IPS DF 4.7 (cell line): ENCODE data around the gene LCN2.
"Not testable (repeated sequence)": the region's sequence is repeated elsewhere in the genome, so short reads cannot be mapped to it uniquely, and the experiment has no call there.

Source experiments
- DNase-seq: peaks from one replicate; pipeline ENCODE4 v3.0.0-alpha.2; 2013; ENCODE audit warnings: low spot score; ENCODE audit errors: extremely low read depth

Gene LCN2

DNA sequence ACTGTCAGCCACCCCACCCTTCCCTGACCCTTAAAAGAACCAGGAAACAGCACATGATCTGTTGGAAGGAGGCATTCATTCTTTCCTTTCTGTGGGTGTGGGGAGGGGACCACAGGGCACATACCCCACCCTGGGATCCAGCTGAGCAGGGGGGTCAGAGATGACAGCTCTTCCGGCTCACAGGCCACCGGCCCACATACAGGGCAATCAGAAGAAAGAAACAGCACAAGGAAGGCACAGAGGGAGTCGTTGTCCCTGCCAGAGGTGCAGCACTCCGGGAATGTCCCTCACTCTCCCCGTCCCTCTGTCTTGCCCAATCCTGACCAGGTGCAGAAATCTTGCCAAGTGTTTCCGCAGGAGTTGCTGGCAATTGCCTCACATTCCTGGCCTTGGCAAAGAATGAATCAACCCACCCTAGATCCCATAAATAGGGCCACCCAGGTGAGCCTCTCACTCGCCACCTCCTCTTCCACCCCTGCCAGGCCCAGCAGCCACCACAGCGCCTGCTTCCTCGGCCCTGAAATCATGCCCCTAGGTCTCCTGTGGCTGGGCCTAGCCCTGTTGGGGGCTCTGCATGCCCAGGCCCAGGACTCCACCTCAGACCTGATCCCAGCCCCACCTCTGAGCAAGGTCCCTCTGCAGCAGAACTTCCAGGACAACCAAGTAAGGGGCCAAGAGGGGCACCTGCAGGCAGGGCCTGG is at the start of gene LCN2:
TSS of gene LCN2 (plus strand) at position 453 of the 701 bp plus-strand sequence. CDS start at position 526, 73 bp downstream.
- DNase-seq = no peak

DNA sequence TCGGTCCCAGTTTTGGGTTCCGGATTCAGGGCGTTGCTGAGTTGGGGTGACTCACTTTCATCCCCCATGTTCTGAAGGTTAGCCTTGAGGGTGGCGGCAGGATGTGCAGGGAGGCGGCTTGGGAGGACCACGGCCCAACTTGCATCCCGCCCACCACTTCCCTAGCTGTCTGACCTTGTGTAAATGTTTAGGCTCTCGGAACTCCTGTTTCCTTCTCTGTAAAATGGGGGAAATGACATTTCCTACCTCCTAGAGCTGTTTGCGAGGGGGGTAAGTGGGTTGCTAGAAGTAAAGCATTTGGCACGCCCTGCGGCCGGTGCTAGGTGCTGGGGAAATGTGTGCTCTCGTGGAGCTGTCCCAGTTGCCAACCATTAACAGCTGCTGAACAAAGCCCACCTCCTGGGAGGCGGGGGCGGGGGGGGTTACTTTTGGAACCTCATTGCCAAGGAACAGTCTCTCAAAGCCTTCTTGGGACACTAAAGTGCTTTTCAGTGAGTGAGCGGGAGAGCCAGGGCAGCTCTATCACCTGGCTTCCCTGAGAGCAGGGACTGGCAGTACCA is 49.2 kb upstream of the LCN2 start:
- DNase-seq = no peak

DNA sequence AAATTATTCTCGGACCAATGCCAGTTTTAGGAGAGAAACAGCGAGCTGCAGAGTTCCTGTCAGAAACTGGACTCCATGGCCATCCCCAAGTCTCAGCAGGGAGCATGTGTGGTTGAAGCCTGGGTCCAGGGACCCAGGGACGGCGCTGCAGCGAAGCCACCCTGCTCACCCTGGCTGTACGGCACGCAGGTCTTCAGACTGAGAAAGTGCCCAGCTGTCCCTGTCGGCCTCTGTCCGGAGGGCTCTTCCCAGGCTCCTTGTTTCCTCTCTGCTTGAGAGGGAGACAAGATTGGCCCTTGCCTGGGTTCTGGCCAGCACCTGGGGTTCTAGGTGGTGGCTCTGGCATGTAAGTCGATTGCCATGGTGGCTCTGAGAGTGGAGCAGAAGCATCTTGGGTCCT is 48.7 kb upstream of the LCN2 start:
- DNase-seq = no peak

DNA sequence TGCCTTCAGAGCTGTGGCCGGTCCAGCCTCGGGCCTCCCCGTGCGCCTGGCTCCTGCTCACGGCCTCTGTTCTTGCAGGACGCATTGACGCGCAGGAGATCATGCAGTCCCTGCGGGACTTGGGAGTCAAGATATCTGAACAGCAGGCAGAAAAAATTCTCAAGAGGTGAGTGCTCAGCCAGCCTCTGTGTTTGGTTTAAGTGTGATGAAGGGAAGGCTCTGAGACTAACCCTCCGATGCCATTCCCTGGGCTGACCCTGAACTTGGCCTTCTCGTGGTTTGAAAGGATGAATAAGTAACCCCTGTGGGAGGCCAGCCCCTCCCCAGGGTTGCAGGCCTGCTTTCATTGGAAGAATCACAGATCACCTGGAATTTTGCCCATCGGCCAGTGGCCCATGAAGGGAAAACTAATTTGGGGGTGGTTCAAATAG is 48.0 kb upstream of the LCN2 start:
- no peak for DNase-seq

DNA sequence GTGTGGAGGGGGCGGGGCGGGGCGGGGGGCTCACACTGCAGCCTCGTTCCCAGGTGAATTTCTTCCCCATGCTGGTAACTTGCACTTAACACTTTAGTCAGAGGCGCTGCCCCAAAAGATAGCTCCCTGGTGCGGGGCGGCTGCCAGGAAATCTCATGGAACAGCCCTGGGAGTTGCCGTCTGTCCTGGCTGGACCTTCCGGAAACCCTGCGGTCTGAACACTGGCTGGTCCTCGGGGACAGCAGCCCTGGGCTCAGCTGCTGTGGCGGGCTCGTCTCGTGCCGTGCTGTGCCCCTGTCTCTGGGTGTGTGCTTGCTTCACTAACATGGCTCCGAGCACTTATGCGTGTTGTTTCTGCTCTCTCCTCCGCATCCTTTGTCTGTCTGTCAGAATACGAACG is 47.6 kb upstream of the LCN2 start:
- no peak for DNase-seq

DNA sequence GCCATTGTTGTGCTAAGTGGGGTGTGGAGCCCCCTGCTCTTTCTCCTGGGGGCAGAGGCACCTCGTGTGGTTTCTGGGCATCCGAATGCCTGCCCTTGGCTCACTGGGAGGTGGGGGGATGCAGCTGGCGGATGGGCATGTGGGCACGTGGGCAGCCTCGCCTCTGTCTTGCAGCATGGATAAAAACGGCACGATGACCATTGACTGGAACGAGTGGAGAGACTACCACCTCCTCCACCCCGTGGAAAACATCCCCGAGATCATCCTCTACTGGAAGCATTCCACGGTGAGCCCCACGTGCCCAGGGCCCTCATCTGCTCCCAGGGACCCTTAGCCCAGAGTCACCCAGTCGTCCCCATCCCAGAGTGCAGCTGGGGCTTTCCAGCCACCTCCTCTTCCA is 47.1 kb upstream of the LCN2 start:
- DNase-seq = no peak

DNA sequence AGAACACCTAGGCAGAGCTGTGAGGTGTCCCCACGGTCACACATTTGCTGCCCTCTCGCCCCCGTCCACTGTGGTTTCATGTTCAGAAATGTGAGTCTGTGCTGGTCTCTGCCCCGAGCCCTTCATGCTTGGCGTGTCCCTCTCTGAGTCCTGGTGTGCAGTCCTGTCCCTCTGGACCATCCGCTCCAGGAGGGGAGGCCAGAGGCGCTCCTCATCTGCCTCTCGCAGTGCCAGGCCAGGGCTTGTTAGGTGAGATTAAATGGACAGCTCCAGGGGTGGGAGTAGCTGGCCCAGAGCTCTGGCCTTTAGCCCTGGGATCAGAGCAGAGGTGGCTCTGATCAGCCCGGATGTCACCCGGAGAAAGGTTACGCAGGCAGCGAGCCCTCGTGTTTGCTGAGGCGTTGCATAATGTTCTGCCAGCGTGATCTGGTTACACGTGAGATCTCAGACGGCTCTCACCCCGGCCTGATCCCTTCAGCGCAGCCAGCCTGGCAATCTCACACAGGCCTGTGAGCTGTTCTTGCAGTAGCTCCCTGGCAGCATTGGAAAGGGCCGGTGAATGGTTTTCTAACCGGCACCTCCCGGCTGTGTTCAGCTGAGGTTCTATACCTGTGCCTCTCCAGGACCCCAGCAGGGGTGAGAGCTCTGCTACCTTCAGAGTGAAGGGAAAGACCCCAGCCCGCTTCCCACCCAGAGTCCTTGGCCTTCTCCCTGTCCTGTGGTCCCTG is 46.2 kb upstream of the LCN2 start:
- DNase-seq = no peak

DNA sequence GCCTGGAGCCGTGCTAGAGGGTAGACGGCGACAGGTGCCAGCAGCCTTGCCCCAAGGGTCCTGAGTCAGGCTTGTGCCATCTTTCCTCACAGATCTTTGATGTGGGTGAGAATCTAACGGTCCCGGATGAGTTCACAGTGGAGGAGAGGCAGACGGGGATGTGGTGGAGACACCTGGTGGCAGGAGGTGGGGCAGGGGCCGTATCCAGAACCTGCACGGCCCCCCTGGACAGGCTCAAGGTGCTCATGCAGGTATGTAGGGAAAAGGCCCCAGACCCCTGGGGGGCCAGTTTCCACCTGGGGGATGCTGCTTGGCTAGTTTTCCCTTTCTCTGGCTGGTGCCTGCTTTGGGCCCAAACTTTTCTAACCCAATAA is 45.7 kb upstream of the LCN2 start:
- no peak for DNase-seq

DNA sequence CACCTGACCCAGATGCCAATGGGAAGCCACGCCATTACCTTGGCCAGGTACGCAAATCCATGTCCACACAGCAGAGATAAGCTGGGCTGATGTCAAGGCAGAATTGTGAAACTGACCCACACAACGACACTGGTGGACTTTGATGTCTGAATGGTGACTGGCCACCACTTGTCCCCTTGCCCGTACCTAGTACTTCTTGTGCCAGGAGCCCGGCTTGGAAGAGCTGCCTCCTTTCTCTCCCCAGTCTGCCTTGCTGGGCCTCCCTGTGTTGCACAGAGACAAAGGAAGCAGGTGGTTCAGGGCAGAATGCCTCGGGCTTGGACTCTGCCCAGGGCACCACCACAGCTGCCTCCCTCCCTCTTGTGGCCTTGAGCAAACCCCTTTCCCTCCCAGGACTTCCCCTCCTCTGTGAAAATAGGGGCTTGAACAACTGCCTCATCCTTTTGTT is 45.1 kb upstream of the LCN2 start:
- no peak for DNase-seq

DNA sequence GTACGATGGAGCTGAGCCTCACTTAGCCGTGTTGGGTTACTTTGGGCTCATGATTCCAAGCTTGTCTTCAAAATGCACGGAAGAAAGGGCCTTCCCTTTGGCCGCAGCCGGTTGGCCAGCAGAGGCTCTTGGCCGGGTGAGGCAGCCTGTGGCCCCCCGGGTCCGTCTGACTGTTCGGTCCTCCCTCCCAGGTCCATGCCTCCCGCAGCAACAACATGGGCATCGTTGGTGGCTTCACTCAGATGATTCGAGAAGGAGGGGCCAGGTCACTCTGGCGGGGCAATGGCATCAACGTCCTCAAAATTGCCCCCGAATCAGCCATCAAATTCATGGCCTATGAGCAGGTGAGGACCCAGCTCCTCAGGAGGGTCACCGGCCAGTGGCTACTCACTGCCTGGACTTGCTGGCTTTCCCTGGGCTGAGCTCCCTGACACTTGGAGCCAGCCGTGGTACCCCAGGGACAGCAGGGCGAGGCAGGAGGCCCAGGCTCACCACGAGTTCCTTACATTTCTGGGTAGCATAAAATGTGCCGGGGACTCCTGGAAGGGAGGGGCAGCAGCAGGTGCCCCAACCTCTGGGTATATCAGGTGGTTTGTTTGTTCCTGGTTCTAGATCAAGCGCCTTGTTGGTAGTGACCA is 43.6 kb upstream of the LCN2 start:
- no peak for DNase-seq

DNA sequence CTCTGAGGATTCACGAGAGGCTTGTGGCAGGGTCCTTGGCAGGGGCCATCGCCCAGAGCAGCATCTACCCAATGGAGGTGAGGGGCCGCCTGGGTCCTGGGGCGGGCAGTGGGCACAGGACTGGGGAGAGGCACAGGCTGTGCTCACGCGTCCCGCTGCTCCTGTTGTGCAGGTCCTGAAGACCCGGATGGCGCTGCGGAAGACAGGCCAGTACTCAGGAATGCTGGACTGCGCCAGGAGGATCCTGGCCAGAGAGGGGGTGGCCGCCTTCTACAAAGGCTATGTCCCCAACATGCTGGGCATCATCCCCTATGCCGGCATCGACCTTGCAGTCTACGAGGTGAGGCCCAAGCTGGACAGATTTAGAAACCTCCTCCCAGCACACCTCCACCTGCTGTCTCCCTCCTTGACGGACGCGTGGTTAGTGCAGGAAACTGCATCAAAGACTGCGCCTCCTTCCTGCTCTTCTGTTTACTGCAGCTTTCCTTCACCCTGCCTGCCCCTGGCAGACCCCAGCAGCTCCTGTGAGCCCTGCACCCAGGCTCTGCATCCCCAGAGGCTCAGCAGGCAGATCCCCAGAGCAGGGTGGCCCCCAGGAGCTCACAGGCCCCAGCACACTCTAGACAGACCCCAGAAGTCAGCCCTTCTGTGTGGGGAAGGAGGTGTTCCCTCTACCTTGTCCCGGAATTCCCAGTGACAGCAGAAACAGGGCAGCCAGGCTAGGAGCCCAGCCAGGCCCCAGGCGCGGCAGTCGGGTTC is 42.9 kb upstream of the LCN2 start:
- DNase-seq = no peak

DNA sequence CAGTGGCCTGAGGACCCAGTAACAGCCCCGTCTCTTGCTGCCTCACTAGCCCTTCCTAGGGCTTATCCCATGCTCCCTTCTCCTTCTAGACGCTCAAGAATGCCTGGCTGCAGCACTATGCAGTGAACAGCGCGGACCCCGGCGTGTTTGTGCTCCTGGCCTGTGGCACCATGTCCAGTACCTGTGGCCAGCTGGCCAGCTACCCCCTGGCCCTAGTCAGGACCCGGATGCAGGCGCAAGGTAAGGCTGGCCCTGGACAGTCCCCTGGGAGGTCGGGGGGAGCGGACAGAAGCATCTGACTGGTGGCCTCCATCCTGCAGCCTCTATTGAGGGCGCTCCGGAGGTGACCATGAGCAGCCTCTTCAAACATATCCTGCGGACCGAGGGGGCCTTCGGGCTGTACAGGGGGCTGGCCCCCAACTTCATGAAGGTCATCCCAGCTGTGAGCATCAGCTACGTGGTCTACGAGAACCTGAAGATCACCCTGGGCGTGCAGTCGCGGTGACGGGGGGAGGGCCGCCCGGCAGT is 42.2 kb upstream of the LCN2 start:
- DNase-seq = no peak

DNA sequence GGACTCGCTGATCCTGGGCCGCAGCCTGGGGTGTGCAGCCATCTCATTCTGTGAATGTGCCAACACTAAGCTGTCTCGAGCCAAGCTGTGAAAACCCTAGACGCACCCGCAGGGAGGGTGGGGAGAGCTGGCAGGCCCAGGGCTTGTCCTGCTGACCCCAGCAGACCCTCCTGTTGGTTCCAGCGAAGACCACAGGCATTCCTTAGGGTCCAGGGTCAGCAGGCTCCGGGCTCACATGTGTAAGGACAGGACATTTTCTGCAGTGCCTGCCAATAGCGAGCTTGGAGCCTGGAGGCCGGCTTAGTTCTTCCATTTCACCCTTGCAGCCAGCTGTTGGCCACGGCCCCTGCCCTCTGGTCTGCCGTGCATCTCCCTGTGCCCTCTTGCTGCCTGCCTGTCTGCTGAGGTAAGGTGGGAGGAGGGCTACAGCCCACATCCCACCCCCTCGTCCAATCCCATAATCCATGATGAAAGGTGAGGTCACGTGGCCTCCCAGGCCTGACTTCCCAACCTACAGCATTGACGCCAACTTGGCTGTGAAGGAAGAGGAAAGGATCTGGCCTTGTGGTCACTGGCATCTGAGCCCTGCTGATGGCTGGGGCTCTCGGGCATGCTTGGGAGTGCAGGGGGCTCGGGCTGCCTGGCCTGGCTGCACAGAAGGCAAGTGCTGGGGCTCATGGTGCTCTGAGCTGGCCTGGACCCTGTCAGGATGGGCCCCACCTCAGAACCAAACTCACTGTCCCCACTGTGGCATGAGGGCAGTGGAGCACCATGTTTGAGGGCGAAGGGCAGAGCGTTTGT is 41.6 kb upstream of the LCN2 start:
- no peak for DNase-seq

DNA sequence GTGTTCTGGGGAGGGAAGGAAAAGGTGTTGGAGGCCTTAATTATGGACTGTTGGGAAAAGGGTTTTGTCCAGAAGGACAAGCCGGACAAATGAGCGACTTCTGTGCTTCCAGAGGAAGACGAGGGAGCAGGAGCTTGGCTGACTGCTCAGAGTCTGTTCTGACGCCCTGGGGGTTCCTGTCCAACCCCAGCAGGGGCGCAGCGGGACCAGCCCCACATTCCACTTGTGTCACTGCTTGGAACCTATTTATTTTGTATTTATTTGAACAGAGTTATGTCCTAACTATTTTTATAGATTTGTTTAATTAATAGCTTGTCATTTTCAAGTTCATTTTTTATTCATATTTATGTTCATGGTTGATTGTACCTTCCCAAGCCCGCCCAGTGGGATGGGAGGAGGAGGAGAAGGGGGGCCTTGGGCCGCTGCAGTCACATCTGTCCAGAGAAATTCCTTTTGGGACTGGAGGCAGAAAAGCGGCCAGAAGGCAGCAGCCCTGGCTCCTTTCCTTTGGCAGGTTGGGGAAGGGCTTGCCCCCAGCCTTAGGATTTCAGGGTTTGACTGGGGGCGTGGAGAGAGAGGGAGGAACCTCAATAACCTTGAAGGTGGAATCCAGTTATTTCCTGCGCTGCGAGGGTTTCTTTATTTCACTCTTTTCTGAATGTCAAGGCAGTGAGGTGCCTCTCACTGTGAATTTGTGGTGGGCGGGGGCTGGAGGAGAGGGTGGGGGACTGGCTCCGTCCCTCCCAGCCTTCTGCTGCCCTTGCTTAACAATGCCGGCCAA is 40.8 kb upstream of the LCN2 start:
- DNase-seq = no peak

DNA sequence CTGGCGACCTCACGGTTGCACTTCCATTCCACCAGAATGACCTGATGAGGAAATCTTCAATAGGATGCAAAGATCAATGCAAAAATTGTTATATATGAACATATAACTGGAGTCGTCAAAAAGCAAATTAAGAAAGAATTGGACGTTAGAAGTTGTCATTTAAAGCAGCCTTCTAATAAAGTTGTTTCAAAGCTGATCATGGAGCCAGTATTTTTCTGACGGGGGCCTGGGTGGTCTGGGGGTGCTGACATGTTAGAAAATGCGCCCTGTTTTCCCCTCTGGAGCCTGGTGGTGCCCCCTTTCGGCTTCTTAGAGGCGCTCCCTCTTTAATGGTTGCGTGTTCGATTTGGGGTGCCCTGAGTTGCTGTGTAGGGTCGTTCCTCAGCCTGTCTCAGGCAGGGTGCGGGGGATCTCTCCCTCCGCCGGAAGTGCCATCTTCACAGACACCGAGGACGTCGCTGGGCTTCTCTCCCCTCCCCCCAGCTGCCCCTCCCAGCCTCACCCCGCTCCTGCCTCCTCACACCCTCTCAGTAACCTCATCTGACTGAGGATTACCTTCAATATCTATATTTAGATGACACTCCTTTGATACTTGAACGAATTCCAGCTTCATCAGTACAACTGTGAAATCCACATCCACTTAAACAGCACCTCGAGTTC is 40.1 kb upstream of the LCN2 start:
- no peak for DNase-seq

DNA sequence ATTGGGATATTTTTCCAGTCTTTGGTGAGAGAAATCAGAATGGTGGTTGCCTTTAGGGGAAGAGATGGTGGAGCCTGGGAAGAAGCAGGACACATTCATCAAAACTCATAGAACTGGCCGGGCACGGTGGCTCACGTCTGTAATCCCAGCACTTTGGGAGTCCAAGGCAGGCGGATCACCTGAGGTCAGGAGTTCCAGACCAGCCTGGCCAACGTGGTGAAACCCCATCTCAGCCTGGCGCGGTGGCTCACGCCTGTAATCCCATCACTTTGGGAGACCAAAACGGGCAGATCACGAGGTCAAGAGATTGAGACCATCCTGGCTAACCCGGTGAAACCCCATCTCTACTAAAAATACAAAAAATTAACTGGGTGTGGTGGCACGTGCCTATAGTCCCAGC is 37.5 kb upstream of the LCN2 start:
- not testable (repeated sequence) for DNase-seq

DNA sequence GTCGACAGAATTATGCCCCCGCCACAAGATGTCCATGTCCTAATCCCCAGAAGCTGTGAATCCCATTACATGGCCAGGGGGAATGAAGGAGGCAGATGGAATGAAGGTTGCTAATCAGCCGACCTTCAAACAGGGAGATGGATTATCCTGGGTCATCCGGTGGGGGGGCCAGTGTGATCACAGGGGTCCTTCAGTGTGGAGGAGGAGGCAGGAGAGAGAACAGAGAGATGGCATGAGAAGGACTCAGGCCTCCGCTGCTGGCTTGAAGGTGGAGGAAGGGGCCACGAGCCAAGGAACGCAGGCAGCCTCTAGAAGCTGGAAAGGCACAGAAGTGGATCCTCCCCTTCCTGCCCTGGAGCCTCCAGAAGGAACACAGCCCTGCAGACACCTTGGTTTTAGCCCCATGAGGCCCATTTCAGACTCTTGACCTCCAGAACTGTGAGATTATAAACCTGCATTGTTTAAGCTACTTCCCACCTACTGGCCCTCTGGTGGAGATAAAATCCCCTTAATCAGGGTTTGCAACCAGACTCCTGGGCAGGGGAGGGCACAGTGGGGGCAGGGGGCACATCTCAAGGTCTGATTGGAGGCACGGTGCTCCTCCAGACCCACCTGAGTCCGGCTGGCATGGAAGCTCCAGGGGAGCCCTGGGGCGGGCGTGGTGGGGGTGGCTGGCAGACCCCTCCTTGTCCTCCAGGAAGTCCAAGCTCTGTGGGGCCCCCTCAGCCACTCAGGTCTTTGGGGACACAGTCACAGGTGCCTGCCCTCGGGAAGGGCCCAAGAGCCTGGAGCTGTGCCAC is 35.5 kb upstream of the LCN2 start:
- no peak for DNase-seq
